ENCODE measurements around the gene SLC7A1. TPM values are rescaled to one million over a fixed set of nuclear protein-coding genes. Genes with fewer than 3 reads are reported as not detected.
A peak's percentile ranks its signal among the peaks of the same experiment; 100 is the strongest.

SLC7A1 gene
- total and polyA plus RNA-seq, 10 donors, result 2.2 to 53.8 (median 20.6) TPM

DNA sequence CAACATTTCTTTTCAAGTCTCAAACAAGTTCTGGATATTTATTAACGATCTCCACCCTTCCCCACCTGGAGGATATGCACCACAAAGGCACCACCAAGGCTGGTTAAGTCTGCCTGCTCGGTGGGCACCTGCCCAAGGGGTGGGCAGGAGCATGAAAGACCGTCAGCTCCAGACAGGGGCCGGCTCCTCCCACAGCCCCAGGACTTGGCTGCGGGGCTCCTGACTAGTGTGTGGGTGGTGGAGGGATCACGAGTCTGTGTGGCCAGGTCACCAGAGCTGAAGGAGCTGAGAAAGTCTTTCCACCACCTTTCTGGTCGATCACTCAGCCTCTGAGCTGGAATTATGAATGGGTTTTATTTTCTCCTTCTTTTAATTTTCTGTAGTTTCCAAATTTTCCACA, 7.8 kb downstream of the SLC7A1 start:
- WGBS, 5 donors, result 80 to 95% (median 85%) methylated on average over 7 of the region's 7 CpGs
- H3K27ac ChIP-seq, result no peak overlapping the region
- peaks cover 0 to 16% (median 0%) of the 10 kb centered on the region in 6 donors for H3K36me3 ChIP-seq
- intact Hi-C loops (cut with DNase I; ENCODE audit: low total_unique reads), result no loop called here
- H3K4me3 ChIP-seq, result no peak overlapping the region
- DNase-seq, result no peak
- TF ChIP-seq POLR2AphosphoS5 (IDR thresholded peaks at IDR 0.05) (no peak), CTCF (IDR thresholded peaks at IDR 0.05 in 8 of 11, conservative IDR thresholded peaks at IDR 0.05 in 3 of 11) (no peak), POLR2A (IDR thresholded peaks at IDR 0.05) (no peak)
- H3K4me1 ChIP-seq, result peaks cover 0 to 25% (median 6%) of the 10 kb centered on the region in 6 donors
- H3K9me3 ChIP-seq, result no peaks in the 10 kb centered on the region
- no peaks in the 10 kb centered on the region for H3K27me3 ChIP-seq (replicated peaks in 1 of 7)

- Histone ChIP-seq H3K4me3 (no peak overlapping the region), H3K9me3 (no peaks in the 10 kb centered on the region), H3K4me1 (peaks cover 0 to 45% (median 8%) of the 10 kb centered on the region in 6 donors), H3K36me3 (peaks cover 0 to 12% (median 0%) of the 10 kb centered on the region in 6 donors), H3K27me3 (replicated peaks in 1 of 7) (no peaks in the 10 kb centered on the region), H3K27ac (no peak overlapping the region)
- DNase-seq, result no peak
- WGBS, 5 donors, result 86 to 94% (median 90%) methylated on average over 7 of the region's 7 CpGs
- TF ChIP-seq POLR2A (IDR thresholded peaks at IDR 0.05) (no peak), CTCF (IDR thresholded peaks at IDR 0.05 in 8 of 11, conservative IDR thresholded peaks at IDR 0.05 in 3 of 11) (no peak), POLR2AphosphoS5 (IDR thresholded peaks at IDR 0.05) (no peak)
- intact Hi-C loops (cut with DNase I; ENCODE audit: low total_unique reads), result no loop called here
These were observed 12.3 kb downstream of the SLC7A1 start for GRCh38 chr13:29583073-29583785.

DNA sequence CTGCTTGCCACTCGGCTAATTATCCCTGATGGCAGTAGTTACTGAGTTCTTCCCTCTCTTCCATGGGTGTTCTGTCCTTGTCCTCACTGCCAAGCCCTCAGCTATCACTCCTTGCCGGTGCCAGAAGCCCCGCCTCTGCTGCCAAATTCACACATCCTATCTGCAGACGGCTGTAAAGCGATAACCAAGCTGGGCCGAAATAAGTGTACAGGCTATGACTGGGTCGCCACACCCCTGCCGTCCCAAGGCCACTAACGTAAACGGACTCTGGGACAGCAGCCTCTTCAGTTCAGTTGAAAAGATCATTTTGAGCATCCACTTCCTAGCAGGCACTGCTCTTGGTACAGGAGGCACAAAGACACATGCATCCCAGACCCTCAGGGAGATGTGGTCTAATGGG, 13.3 kb downstream of the SLC7A1 start:
- H3K9me3 ChIP-seq, result no peaks in the 10 kb centered on the region
- H3K27ac ChIP-seq, result no peak overlapping the region
- H3K27me3 ChIP-seq (replicated peaks in 1 of 7), result no peaks in the 10 kb centered on the region
- H3K36me3 ChIP-seq, result peaks cover 0 to 7% (median 0%) of the 10 kb centered on the region in 6 donors
- DNase-seq, result no peak
- no peak overlapping the region for H3K4me3 ChIP-seq
- TF ChIP-seq POLR2AphosphoS5 (IDR thresholded peaks at IDR 0.05) (peak in 1 of 3 donors; percentile 37), CTCF (IDR thresholded peaks at IDR 0.05 in 8 of 11, conservative IDR thresholded peaks at IDR 0.05 in 3 of 11) (no peak)
- intact Hi-C loops (cut with DNase I; ENCODE audit: low total_unique reads), result no loop called here
- WGBS, 5 donors, result 73 to 90% (median 76%) methylated on average over 10 of the region's 10 CpGs
- peaks cover 0 to 53% (median 11%) of the 10 kb centered on the region in 6 donors for H3K4me1 ChIP-seq

GRCh38 chr13:29581666-29582065, 13.8 kb downstream of the SLC7A1 start:
- Histone ChIP-seq H3K27ac (no peak overlapping the region), H3K9me3 (no peaks in the 10 kb centered on the region), H3K4me1 (peaks cover 0 to 50% (median 11%) of the 10 kb centered on the region in 6 donors), H3K36me3 (peaks cover 0 to 2% (median 0%) of the 10 kb centered on the region in 6 donors), H3K4me3 (no peak overlapping the region), H3K27me3 (replicated peaks in 1 of 7) (no peaks in the 10 kb centered on the region)
- TF ChIP-seq CTCF (IDR thresholded peaks at IDR 0.05 in 8 of 11, conservative IDR thresholded peaks at IDR 0.05 in 3 of 11) (no peak), POLR2AphosphoS5 (IDR thresholded peaks at IDR 0.05) (no peak), POLR2A (IDR thresholded peaks at IDR 0.05) (no peak)
- DNase-seq, result no peak
- WGBS, 5 donors, result 76 to 91% (median 85%) methylated on average over 7 of the region's 7 CpGs
- intact Hi-C loops (cut with DNase I; ENCODE audit: low total_unique reads), result no loop called here

Measured in spleen (tissue), 11 donors.